Fibroblast of peridontal ligament (primary cell): ENCODE data around the gene TMPRSS6.

ENCODE experiments used
- DNase-seq: peaks from one replicate; pipeline ENCODE4 v3.0.0-alpha.2; 2010; ENCODE audit errors: extremely low read depth

The TMPRSS6 gene

DNA sequence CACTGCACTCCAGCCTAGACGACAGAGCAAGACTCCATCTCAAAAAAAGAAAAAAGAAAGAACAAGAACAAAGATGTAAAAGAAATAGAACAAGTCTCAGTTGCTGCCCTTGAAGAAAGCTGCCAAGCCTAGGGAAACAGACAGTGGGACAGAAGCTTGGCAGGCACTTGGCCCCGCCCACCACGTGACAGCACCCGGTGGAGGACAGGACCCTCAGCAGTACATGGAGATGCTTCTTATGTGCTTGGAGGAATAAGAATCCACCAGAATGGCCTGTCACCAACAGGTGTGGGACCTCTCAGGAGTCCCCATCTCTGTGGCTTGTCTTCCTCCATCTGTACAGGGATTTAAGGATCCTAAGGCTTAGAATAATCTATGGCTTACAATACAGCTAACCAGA is 7.6 kb upstream of the TMPRSS6 start:
- no peak for DNase-seq

DNA sequence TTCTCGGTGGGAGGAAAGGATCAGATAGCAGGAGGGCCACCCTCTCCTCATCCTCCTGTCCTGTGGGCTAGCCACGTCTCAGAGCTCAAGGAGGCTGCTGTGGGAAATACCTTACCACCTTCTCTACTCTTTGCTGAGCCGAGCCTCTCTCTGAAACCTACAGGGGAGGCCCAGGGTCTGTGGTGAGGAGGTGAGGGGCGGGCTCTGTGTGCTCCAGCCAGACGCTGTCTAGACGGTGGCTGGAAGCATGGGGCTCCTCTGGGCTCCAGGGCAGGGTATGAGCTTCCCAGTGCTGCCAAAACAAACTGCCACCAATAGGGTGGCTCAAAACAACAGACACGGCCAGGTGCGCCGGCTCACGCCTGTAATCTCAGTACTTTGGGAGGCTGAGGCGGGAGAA is 5.5 kb upstream of the TMPRSS6 start:
- no peak for DNase-seq

DNA sequence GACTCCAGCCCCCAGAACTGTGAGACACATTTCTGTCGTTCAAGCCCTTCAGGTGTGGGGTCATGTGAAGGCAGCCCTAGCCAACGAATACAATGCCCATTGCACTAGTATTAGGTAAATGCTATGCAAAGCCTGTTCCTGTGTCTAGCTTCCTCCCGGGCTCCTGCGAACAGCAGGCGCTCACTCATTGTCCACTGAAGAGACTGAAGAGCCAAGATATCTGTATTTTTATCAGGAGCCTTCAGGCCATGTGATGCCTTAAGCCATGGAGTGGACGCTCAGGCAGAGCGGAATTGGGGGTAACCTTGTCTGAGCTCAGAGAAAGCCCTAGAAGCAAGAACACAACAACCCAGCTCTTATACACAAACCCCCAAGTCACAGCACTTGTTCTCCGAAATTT is 4.2 kb upstream of the TMPRSS6 start:
- DNase-seq = no peak

DNA sequence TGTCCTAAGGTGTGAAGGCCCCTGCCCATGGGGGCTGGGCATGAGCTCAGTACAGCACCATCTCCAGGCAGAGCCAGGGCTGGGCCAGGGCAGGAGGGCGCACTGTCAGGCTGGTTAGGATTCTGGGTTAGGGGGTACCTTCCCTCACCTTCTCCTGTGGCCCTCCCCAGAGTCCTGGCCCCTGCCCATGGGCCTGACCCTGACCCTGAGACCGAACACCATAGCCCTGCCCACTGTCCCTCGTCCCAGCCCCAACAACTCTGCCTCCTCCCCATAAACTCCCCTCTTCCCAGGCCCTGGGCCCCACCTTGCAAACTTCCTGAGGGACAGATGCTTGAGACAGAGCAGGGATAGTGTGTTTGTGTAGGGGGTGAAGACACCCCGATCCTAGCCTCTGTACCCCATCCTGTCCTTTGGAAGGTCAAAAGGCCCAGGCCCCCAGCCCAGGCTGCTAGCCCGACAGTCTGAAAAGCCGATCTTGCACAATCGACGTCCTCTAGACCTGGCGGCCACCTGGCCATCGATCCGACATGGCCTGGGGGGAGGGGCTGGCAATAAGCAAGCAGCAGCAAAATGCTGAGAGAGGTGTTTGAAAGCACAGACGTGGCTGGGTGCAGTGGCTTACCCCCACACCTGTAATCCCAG is 2.7 kb upstream of the TMPRSS6 start:
- no peak for DNase-seq

DNA sequence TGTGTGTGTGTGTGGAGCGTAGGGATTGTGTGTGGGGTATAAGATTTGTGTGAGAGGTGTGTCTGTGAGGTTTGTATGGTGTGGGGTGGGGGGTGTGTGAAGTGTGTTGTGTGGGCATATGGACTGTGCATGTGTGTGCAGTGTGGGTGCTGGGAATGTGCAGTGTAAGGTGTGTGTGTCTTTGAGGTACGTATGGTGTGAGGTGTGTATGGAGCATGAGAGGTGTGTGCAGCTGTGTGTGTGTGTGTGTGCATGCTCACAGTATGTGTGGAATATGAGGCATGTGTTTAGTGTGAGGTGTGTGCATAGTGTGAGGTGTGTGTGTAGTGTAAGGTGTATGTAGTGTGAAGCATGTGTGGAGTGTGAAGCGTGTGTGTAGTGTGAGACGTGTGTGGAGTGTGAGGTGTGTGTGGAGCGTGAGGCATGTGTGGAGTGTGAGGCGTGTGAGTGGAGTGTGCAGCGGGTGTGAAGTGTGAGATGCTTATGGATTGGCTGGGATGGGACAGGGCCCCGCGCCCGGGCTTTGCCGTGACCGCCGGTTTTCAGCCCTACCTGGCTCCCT is 1.7 kb upstream of the TMPRSS6 start:
- no peak for DNase-seq

DNA sequence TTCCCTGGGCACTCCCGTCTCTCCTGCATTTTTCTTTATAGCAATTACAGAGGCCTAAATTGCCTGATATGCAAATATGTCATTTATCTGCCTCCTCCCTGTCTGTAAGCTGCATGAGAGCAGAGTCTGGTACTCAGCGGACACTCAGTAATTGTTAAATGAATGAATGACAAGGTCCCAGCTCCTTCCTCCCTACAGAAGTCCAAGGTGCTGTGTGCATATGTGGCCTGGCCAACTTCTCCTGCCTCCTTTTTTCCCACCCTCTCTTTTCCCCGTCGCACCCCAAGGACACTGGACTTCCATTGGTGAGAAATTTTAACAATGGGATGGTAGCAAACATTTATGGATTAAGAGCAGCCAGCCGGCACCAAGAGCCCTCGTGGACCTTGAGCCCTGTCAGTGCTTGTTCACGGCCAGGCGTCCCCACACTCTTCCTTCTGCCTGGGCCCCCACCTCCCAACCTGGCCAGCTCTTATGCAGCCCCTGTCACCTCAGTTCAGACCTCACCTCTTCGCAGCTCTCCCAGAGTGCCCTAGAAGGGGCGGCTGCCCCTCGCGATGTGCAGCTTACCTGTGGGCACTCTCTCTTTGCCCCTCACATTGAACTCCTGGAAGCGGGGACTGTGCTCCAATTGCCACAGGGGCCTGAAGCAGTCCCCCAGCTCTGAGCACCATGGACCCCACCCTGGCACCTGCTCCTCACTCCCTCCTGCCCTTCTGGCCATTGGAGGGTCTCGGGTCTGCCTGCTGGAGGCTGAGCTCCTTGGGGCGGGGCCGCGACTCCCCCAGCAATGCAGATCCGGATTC is 1.5 kb downstream of the TMPRSS6 start:
- no peak for DNase-seq

DNA sequence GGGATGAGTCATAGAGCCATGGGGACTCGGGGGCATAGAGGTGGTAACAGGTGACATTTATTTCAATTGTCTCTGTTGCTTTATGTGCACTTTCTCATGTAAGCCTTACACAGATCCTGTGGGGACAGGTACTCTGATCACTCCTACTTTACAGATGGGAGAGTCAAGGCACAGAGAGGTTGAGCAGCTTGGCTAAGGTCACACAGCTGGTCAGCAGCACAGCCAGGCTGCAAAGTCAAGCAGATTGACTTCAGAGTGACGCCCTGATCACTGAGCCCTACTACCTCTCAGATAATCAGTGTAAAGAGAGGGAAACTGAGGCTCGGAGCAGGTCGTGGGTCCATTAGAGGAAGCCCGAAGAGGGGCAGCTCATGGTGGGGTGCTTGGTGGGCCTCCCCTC is 3.5 kb downstream of the TMPRSS6 start:
- DNase-seq = no peak

DNA sequence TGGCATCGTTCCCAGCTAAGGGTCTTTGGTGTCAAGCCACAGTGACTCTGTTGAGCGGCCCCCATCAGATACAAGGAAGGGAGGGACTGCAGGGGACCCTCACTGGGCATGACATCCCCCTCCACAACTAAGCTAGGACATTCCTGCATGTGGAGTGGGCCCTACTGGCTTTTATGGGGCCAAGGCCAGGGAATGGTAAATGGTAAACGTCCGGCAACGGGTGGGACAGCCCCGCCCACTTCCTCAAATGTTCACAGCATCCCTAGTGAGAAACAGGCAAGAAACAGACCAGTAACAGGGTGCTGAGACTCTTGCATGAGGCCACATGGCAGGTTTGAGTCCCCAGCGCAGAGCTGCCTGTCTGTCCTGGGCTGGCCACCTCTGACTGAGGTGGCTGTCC is 4.4 kb downstream of the TMPRSS6 start:
- DNase-seq = no peak

DNA sequence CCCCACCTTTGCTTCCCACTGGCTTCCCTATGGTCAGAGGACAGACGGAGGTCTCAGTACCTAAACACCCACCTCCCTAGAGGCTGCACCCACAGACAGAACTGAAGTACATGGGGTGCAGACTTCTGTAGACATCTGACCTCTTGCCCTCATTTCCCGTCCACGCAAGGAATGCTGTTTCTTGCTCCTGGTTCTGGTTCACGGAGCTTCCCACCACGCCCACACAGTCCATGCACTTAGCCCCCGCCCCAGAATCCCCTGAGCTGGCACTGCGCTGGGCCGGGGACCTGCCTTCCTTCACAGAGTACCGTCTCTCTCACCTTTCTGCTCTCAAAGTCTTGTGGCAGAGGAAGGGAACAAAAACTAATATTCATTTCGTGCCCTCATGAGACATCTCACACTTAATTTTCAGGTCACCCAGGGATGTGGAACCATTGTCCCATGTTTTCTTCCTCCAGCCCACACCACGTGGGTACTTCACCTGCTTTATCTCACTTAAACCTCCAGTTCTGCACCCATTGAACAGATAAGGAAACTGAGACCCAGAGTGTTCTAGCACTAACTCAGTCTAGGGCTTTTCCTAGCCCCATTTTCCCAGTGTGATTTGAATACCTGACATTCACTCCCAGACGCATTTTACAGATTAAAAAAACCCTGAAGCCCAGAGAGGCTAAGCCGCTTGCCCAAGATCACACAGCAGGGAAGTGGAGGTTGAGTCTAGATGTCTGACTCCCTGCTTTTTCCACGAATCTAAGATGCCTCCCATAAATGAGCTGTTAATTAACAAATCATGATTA is 5.7 kb downstream of the TMPRSS6 start:
- DNase-seq = no peak

DNA sequence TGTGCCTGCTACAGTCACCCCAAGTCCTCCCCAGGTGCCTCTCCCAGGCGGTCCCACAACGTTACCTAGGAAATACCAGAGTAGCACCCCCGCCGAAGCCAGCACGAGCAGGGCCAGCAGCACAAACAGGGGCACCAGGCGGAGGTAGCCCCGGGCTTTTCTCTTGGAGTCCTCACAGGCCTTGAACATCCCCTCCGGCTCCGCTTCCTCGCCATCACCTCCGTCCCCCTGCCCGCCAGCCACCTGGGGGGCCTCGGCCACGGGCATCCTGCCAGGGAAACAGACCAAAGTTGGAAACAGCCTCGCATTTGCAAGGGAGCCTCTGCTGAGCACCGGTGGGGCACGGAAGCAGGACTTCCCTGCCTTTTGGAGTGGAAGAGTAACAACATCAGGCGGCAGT is 6.4 kb downstream of the TMPRSS6 start:
- no peak for DNase-seq

DNA sequence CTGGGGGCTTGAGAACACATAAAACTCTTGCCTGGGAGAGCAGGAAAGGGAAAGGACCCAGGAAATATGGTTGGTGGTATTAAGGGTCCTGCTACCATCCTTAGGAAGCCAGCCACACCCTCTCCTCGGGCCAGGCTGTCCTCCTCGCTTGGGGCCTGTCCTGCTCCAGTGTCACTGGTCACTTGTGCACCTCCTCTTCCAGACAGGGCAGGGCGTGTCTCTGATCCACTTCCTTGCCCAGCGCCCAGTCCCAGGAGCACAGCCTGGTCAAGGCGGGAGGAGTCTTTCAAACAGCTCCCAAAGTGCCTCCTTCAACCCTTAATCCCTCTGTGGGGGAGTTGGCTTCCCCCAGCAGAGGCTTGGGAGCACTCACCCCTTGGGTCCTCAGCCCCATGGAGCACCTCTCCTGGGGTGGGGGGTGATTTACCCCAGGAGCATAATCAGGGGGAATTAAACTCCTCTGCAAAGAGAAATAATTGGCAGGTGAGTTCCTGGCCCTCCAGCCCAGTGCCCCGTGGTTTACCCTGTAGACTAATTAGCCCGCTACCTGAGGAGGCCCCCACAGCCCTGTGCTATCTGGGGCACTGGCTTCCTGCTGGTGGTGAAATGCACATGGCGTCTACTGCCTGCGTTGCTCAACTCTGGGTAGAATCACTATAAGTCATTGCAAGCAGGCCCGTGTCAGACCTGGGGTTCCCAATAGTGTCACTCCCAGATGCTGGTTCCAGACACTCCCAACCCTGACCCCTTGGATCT is 8.0 kb downstream of the TMPRSS6 start:
- DNase-seq = no peak

DNA sequence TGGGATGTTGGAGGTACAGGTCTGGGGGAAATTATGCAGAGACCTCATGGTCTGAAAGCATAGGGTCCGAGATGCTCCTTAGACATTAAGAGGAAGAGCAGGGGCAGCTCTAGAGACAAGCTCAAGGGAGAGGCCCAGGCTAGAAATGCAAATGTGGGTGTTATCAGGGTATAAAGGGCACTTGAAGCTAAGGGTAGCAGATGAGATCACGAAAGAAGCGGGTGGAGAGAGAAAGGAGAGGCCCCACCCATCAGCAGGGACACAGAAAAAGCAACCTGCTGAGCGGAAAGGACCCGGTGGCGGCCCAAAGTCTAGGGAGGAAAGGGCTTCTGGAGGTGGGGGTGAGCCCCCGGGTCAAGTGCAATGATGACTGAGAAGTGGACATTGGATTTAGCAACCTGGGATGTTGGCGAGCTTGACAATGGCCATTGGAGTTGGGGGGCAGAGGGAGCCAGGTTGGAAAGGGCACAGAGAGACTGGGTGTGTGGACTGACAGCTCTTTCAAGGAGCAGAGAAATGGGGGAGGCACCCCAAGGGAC is 8.9 kb downstream of the TMPRSS6 start:
- DNase-seq = no peak

DNA sequence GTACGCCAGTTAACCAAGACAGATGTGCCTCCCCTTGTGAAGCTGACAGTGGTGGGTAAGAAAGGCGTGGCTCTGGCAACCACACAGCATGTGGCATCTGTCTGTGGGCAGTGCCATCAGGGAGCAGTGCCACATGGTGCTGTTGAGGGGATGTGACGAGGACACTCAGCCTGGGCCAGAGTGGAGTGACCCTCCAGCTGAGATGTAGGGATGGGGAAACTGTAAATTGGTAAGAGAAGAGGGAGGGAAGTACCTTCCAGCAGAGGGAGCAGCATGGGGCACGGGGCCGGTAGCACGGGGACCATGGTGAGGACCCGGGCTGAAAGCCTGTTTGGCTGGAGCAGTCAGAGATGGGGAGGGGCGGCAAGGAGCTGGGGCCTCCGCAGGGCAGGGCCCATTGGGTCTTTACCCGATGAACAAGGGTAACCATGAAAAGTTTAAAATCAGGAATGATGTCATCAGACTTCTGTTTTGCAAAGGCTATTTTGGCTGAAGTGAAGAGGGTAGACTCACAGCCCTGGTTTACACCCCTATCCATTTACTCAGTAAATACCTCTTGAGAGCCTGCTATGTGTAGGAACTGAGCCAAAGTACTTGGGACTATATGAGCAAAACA is 10.4 kb downstream of the TMPRSS6 start:
- no peak for DNase-seq

DNA sequence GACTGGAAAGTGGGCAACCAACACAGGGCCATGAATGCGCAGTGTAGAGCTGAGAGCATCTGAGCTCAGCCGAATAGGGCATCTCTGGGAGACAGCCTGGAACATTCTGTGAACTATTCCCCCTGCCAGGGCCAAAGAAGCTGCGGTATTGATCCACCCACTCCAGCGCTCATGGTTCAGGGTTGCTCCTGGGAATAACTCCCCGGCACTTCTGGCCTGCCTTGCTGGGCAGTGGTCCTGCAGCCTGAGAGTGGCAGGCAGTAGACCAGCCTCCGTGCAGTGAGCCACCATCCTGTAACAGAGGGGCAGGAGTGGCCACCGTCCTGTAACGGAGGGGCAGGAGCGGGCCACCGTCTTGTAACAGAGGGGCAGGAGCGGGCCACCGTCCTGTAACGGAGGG is 12.2 kb downstream of the TMPRSS6 start:
- DNase-seq = no peak

DNA sequence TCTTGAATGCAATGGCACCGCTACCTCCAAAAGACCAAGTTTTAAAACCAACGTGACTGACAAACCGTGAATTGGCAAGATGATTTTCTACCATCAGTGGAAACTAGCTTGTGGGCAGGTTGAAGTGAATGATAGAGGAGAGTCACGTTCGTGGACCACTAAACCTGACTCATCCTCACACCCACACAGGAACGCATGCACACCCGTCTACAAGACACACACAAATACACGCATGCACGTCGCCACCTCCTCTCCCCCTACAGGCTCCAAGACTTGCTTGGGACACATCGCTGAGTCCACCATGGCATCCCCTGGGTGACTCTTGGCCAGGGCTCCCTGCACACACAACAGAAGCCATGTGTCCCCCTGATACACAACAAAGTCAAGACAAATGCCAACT is 14.4 kb downstream of the TMPRSS6 start:
- no peak for DNase-seq

DNA sequence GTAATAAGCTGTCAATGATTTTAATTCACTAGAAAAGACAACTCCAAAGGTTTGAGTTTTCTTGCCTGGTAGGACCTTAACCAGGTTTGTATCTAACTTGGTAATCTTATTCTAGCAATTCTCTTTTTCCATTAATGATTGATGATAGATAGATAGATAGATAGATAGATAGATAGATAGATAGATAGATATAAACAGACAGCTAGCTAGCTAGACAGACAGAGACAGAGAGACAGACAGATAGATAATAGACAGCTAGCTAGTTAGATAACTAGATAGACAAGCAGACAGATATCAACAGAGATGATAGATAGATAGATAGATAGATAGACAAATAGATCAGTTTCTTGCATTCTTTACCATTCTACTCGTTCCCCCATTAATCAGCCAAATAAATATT is 15.3 kb downstream of the TMPRSS6 start:
- DNase-seq = no peak

DNA sequence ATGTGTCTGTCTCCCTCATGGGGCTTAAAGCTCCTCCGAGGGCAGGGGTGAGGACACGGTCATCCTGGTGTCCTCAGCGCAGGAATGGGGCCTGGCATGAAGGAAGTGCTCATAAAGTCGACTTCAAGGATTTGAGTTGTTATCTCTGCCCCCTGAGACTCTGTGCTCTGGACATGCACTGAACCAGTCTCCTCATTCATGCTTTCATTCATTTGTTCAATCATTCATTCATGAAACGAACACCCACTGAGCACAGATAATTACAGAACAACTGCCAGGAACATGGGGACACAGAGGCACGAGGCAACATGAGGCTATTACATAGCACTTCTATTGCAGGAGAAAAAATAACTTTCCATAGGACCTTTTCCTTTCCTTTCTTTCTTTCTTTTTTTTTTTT is 16.5 kb downstream of the TMPRSS6 start:
- DNase-seq = no peak

DNA sequence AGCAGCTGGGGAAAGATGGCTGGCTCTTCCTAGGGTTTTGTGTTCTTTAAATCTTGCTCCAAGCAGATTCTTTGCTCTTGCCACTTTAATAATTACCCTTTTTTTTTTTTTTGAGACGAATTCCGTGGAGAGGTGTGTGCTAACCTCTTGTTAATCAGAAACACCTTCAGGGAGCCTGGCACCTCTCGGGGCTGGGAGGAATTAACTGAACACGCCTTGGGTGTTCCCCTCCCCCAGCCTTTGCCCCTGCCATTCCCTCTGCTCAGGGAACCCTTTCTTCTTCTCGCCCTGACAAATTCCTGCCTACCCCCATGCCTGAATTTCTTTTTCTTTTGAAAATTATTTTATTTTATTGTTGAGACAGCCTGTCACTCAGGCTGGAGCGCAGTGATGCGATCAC is 17.5 kb downstream of the TMPRSS6 start:
- DNase-seq = no peak

DNA sequence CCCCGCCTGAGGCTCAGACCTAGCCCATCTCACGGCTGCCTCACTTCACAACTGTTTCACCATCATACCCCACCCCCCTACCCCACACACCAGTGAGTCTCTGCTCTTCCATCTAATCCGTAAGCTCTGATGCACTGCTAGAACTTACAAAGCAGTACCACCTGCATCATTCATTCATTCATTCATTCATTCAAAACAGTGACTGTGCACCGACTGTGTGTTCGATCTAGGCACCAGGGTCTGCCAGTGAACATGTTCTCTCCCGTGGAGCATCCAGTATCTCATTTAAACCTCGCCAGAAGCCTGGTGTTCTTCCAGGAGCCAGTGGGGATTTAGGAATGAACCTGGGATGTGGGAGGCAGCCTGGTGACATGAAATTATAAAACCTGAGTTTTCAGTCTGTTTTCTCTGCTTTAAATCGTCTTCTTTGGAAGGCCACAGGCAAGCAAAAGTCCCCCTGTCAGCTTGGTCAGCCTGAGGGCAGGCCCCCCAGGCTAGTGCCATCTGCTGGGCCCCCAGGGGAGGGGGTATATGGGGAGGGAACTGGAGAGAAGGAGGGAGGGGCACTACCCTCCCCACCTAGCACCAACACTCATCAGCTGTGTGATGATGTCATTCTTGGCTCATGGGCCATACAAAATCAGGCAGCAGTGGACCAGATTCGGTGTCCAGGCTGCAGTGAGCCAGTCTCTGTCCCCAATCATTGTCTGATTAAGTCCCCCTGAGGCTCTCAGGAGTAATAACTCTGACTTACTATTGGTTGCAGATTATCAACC is 18.4 kb downstream of the TMPRSS6 start:
- DNase-seq = no peak

DNA sequence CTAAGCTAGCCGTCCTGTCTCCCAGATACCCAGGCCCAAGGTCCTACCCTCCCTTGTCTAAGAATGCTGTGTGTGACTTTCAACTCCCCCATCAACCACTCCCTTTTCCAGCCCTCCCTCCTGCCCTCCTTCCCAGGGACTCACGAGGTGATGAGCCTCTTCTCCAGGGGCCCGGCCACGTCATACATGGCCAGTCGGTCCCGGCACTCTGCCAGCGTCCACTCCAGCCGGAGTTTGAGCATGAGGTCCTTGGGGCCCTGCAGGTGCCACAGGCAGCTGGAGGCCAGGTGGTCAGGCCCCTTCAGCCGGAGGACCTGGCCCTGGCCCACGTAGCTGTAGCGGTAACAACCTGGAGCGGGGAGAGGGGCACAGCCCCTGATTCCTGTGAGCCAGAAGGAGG is 20.1 kb downstream of the TMPRSS6 start:
- no peak for DNase-seq
